Activated CD4-positive, CD25-positive, alpha-beta regulatory T cell (primary cell): Measurements from ENCODE around the gene CHRNA1.
"Not testable (repeated sequence)": the region's sequence is repeated elsewhere in the genome, so short reads cannot be mapped to it uniquely, and the experiment has no call there.

Experiments used
- DNase-seq, 4 experiments: peaks; one replicate each; lab custom pipeline; 2025; lab: John Stamatoyannopoulos, UW

Gene CHRNA1

DNA sequence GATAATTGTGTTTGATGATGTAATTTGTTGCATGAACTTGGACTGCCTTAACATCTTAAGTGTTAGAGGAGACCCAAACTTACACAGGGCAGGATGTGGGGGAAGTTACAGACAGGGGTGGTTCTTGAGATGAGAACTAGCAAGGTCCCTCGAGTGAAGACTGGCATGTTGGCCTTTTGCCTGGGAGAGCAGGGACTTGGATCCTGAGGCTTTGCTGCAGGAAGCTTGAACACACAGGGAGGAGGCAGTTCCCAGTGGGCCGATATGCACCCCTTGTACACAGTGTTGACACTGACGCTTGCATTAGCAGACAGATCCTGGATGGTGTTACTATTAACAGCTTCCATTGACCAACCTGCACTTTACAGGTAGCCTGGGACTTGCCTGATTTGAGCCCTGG, 47.5 kb downstream of the CHRNA1 start:
- no peak for DNase-seq

DNA sequence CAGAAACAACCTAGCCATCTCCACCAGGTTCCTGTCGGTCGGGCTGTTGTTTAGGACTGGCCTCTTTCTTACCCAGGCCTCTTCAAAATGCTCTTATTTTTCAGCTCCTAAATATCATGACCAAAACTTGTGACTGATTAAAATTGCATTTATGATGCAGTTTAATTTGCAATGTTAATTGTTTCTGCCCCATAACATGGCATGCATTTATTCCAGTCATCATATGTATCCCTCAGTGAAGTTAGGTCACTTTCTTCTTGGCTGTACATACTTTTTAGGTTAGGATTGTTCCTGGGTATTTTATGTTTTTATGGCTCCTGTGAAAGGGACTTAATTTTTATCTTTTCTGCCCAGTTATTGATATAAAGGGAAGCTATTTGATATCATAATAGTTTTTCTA, 50.6 kb downstream of the CHRNA1 start:
- DNase-seq = no peak

DNA sequence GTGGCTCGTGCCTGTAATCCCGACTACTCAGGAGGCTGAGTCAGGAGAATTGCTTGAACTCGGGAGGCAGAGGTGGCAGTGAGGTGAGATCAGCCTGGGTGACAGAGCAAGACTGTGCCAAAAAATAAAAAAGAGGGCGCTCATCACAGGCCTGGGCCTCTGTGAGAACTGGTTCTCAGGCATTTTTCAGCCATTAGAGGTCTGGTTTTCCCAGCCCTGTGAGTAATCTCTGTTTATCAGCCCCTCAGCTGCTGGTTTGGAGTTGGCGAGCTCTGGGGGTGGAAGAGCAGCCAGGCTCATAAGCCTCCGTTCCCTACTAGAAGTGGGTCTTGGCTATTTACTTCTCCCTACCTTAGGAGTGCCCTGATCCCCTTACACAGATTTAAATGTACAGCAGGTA, 53.1 kb downstream of the CHRNA1 start:
- DNase-seq = no peak

DNA sequence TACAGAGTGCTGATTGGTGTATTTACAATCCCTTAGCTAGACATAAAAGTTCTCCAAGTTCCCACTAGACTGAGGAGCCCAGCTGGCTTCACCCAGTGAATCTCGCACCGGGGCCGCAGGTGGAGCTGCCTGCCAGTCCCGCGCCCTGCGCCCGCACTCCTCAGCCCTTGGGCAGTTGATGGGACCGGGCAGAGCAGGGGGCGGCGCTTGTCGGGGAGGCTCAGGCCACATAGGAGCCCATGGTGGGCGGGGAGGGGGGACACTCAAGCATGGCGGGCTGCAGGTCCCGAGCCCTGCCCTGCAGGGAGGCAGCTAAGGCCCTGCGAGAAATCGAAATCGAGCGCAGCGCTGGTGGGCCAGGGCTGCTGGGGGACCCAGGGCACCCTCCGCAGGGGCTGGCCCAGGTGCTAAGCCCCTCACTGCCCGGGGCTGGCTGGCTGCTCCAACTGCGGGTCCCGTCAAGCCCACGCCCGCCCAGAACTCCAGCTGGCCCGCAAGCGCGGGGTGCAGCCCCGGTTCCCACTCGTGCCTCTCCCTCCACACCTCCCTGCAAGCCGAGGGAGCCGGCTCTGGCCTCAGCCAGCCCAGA, 54.8 kb downstream of the CHRNA1 start:
- not testable (repeated sequence) for DNase-seq

DNA sequence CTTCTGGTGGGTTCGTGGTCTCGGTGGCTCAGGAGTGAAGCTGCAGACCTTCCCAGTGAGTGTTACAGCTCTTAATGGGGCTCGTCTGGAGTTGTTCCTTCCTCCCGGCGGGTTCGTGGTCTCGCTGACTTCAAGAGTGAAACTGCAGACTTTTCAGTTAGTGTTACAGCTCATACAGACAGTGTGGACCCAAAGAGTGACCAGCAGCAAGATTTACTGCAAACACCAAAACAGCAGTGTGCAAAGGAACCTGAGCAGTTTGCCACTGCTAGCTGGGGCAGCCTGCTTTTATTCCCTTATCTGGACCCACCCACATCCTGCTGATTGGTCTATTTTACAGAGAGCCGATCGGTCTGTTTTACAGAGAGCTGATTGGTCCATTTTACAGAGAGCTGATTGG, 55.6 kb downstream of the CHRNA1 start:
- DNase-seq = no peak

DNA sequence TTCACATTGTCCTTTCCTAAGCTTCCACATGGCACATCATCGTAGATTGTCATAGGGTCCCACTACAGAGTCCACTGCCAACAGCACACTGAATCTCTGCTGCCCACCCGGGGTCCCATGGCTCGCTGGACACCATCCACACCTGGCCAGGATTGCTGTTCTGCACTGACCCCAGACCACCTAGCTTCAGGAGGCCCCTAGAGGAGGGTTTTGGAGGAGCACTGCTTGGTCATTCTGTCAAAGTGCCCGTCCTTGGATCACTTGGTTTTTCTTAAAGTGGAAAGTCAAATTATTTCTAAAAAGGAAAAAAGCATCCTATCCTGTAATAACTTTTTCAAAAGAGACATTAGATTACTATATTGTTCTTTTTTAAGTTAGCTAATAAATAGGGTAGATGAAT, 59.0 kb downstream of the CHRNA1 start:
- no peak for DNase-seq

DNA sequence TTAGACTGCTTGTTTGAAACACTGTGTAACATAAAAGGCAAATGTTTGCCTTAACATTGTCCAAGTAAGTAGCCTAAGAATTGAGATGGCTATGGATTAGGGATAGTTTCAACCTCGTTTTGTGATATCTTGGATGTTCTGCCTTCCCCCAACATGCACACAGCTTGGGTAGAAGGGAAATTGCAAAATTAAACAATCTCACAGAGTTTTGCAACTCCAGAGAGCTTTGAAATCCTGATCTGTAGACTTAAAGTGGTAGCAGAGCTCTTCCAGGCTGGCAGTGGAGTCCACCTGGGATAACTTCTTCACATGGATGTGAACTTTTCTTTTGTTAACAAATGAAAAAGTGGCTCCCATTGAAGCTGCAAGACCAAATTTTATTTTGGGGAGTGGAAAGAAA, 59.6 kb downstream of the CHRNA1 start:
- no peak for DNase-seq

DNA sequence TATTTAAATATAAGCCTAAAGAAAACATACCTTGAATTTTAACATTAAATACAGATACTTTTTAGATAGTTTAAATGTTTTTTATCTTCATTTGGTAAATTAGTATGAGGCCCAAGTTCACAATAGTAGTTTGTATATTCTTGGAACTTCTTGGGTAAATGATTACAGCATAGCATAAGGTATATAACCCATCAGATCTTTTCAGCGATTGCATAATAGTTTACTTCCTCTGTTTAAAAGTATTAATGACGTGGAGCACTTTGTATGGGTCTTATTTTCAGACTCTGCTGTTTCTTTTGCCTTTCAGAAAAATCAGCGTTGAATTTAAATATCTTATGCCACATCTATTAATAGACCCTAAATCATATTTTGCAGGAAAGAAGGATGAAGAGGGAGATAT, 60.2 kb downstream of the CHRNA1 start:
- no peak for DNase-seq

DNA sequence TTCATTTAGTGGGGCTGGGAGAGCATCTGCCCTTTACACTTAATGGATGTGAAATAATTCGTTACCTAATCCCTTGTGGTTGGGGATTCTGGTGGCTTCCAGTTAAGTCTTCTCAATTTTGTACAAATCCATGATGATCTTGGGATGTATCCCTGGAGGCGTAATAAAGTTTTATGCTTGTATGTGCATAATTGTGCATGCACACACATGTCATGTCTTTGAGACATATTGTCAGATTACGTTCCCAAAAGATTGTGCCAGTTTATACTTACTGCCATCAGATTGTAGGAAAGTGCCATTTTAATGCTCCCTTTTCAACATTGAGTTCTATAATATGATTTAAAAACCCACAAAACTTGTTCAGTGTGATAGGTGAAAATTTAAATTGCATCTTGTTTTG, 60.8 kb downstream of the CHRNA1 start:
- no peak for DNase-seq

DNA sequence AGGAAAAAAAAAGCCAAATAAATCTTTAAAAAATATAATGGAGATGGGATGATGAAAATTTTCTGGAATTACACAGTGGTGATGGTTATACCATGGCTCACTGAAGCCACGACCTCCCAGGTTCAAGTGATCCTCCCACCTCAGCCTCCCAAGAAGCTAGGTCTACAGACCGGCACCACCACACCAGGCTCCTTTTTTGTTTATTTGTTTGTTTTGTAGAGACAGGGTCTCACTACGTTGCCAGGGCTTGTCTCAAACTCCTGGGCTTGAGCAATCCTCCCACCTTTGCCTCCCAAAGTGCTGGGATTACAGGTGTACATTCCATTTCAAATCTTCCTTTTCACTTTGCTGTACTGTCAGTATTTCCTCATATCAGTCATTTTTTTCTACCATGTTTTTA, 61.7 kb downstream of the CHRNA1 start:
- DNase-seq = no peak

DNA sequence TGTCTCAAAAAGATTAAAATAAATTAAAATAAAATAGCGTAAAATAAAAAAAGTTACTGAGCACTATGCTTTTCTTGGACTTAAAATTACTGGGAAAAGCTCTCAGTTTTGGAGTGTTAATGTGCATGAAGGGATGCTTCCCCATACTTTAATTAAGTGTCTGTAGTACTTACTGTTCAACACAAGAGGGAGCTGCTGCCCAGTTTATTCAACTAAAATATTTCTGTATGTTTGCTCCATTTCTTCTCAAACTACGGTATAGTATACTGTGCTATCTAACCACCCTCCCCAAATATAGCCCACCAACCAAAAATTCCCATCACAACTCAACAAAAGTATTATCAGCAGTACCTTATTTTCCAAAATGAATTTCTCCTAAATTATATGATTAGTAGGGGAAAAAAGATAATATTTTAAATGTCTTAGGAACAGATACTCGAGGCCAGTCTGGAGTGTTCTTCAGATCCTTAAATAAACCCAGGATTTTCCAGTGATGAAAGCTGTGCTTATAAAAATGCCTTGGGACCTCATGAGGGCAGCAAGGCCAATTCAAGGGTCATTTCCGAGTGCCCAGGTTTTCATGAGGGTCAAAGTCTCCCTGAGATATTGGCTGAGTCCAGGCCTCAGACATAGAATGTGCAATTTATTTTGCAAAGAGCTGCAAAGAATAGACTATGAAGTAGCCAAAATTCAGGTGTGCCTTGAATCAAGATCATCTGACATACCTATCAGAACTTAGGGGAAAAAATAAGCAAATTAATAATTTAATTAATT, 64.1 kb downstream of the CHRNA1 start:
- DNase-seq = no peak
